ENCODE data around the gene CHST15.

Gene CHST15

GRCh38 chr10:124008187-124008586 is 85.2 kb downstream of the CHST15 start:
- H3K4me3 ChIP-seq (replicated peaks; ENCODE audit: insufficient read depth, low read length), result no peak overlapping the region

GRCh38 chr10:124007773-124008145 is 85.6 kb downstream of the CHST15 start:
- Histone ChIP-seq H3K4me3 (replicated peaks; ENCODE audit: insufficient read depth, low read length) (no peak overlapping the region), H3K27ac (replicated peaks) (no peak overlapping the region), H3K27me3 (ENCODE audit: insufficient read depth, poor library complexity, severe bottlenecking) (no peaks in the 10 kb centered on the region)
- DNase-seq (ENCODE audit: low read depth in 1 of 2, low spot score in 1 of 2), result no peak
- TF ChIP-seq CTCF (IDR thresholded peaks at IDR 0.05; ENCODE audit: insufficient read depth, low read length) (no peak), SPI1 (IDR thresholded peaks at IDR 0.05; ENCODE audit: borderline replicate concordance, low read depth) (no peak), GABPA (IDR thresholded peaks at IDR 0.05; ENCODE audit: low read depth) (no peak), REST (IDR thresholded peaks at IDR 0.05; ENCODE audit: insufficient replicate concordance, low read depth) (no peak), POLR2AphosphoS5 (IDR thresholded peaks at IDR 0.05; ENCODE audit: low read depth) (no peak)

More at GRCh38 chr10:124008187-124008586, 85.2 kb downstream of the CHST15 start:
- TF ChIP-seq SPI1 (IDR thresholded peaks at IDR 0.05; ENCODE audit: borderline replicate concordance, low read depth) (no peak), POLR2AphosphoS5 (IDR thresholded peaks at IDR 0.05; ENCODE audit: low read depth) (no peak), REST (IDR thresholded peaks at IDR 0.05; ENCODE audit: insufficient replicate concordance, low read depth) (no peak), GABPA (IDR thresholded peaks at IDR 0.05; ENCODE audit: low read depth) (no peak), CTCF (IDR thresholded peaks at IDR 0.05; ENCODE audit: insufficient read depth, low read length) (no peak)
- Histone ChIP-seq H3K27ac (replicated peaks) (no peak overlapping the region), H3K27me3 (ENCODE audit: insufficient read depth, poor library complexity, severe bottlenecking) (no peaks in the 10 kb centered on the region)
- DNase-seq (ENCODE audit: low read depth in 1 of 2, low spot score in 1 of 2), result no peak

- Histone ChIP-seq H3K27ac (replicated peaks) (no peak overlapping the region), H3K4me3 (replicated peaks; ENCODE audit: insufficient read depth, low read length) (no peak overlapping the region), H3K27me3 (ENCODE audit: insufficient read depth, poor library complexity, severe bottlenecking) (no peaks in the 10 kb centered on the region)
- DNase-seq (ENCODE audit: low read depth in 1 of 2, low spot score in 1 of 2), result no peak
- no peak for TF ChIP-seq POLR2AphosphoS5 (IDR thresholded peaks at IDR 0.05; ENCODE audit: low read depth)
- no peak for TF ChIP-seq REST (IDR thresholded peaks at IDR 0.05; ENCODE audit: insufficient replicate concordance, low read depth)
- no peak for TF ChIP-seq SPI1 (IDR thresholded peaks at IDR 0.05; ENCODE audit: borderline replicate concordance, low read depth)
- no peak for TF ChIP-seq GABPA (IDR thresholded peaks at IDR 0.05; ENCODE audit: low read depth)
- no peak for TF ChIP-seq CTCF (IDR thresholded peaks at IDR 0.05; ENCODE audit: insufficient read depth, low read length)
Observed at GRCh38 chr10:124007102-124007772, 86.2 kb downstream of the CHST15 start.
